H1 (cell line): ENCODE data around the gene BSPH1. TPM values are rescaled to one million over a fixed set of nuclear protein-coding genes. Genes with fewer than 3 reads are reported as not detected.

Experiments used
- MAX ChIP-seq: IDR thresholded peaks from 2 replicates; pipeline ENCODE4 v1.6.1; 2012; ENCODE audit warnings: inconsistent platforms
- SIN3A ChIP-seq, 2 experiments: IDR thresholded peaks in 1 of 2; conservative IDR thresholded peaks in 1 of 2; 2 replicates each; pipeline ENCODE4 v1.6.1; 2011 to 2012; ENCODE audit warnings: low read length in 2 of 2, improper control_type of control experiment in 1 of 2, low read depth in 1 of 2, mild to moderate bottlenecking in 1 of 2
- TAF1 ChIP-seq: IDR thresholded peaks from 2 replicates; pipeline ENCODE4 v1.6.1; 2011; ENCODE audit warnings: mild to moderate bottlenecking, low read depth, low read length
- polyA plus RNA-seq, 7 experiments: library from polyadenylated mRNA; depleted of rRNA in 3 of 7; stranded (reverse) in 5 of 7; unstranded in 2 of 7; fragments of >200 nt in 5 of 7; fragments of 200-250 nt in 2 of 7; gene quantifications; 1 replicate in 5 of 7; 2 replicates in 1 of 7; 4 replicates in 1 of 7; pipeline versions ENCODE4 v1.2.1 to v1.2.3, GENCODE V29; 2011 to 2013; ENCODE audit warnings: missing spikeins in 2 of 7, mixed read lengths in 2 of 7
- total RNA-seq: library from RNA; stranded (reverse); fragmentation: NEBNext Ultra II Directional; extraction: Animal tissue kit (Norgen Biotek cat#: 25700); gene quantifications from 2 replicates; pipeline ENCODE4 v1.2.1, GENCODE V29; 2021

The BSPH1 gene
- total and polyA plus RNA-seq, 2 of the 8 experiments (the other 6 are each of a cell fraction or from before 2014, with no cell fraction given), result not detected

GRCh38 chr19:48029431-48029830 lies 37.5 kb upstream of the BSPH1 start (continued):
- TF ChIP-seq SIN3A (conservative IDR thresholded peaks at IDR 0.05 in 1 of 2, IDR thresholded peaks at IDR 0.05 in 1 of 2; ENCODE audit: low read depth in 1 of 2, low read length in 2 of 2) (no peak), MAX (no peak), TAF1 (no peak)
